GM06990 (cell line): ENCODE data around the gene RAPGEF5.

Source experiments
- DNase-seq: peaks from one replicate; pipeline ENCODE4 v3.0.0-alpha.2; 2011; ENCODE audit not compliant: insufficient read length; ENCODE audit errors: extremely low read depth
- H3K27me3 ChIP-seq: replicated peaks from 2 replicates; pipeline ENCODE4 v1.6.0; 2011; ENCODE audit warnings: low read length; ENCODE audit not compliant: control insufficient read depth, insufficient read depth
- H3K36me3 ChIP-seq: 2 replicates; pipeline ENCODE4 v1.5.1; 2011; ENCODE audit warnings: low read length; ENCODE audit not compliant: control insufficient read depth, insufficient read depth
- H3K4me3 ChIP-seq: replicated peaks from 2 replicates; pipeline ENCODE4 v1.5.1; 2011; ENCODE audit warnings: low read depth, mild to moderate bottlenecking, control low read depth, low read length
- CTCF ChIP-seq: IDR thresholded peaks from 2 replicates; pipeline ENCODE4 v1.5.1; 2011; ENCODE audit warnings: low read length, control low read depth, mild to moderate bottlenecking, inconsistent platforms; ENCODE audit not compliant: insufficient read depth, poor library complexity, severe bottlenecking

Gene RAPGEF5

GRCh38 chr7:22305706-22306105 lies 51.2 kb downstream of the RAPGEF5 start:
- H3K36me3 ChIP-seq, result peaks cover 1% of the 10 kb centered on the region
- no peak for DNase-seq
- H3K27me3 ChIP-seq, result no peaks in the 10 kb centered on the region
- TF ChIP-seq CTCF, result no peak
- H3K4me3 ChIP-seq, result no peak overlapping the region

GRCh38 chr7:22302951-22303423 lies 54.0 kb downstream of the RAPGEF5 start:
- peaks cover 1% of the 10 kb centered on the region for H3K36me3 ChIP-seq

DNA sequence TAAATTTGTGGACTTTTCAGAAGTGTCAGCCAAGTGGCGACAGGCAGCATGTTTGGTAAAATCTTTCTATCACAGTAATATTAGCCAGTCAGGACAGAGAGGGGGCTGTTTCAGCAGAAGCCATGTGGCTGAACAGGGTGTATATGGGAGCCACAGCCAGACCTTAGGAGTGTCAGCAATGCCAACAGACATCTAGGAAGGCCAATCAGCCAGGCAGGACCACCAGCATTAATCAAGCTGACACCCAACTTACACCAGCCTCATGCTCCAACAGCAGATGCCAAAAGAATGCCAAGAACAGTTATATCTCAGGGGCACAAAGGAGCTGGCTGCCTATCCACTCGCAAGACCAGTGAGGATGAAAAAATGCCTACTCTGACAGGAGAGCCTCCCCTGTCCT lies 54.8 kb downstream of the RAPGEF5 start:
- H3K36me3 ChIP-seq, result peaks cover 1% of the 10 kb centered on the region
- H3K4me3 ChIP-seq, result no peak overlapping the region
- no peak for DNase-seq
- TF ChIP-seq CTCF, result no peak
- no peaks in the 10 kb centered on the region for H3K27me3 ChIP-seq

More at GRCh38 chr7:22302951-22303423, 54.0 kb downstream of the RAPGEF5 start:
- Histone ChIP-seq H3K4me3 (no peak overlapping the region), H3K27me3 (no peaks in the 10 kb centered on the region)
- TF ChIP-seq CTCF, result no peak
- no peak for DNase-seq

DNA sequence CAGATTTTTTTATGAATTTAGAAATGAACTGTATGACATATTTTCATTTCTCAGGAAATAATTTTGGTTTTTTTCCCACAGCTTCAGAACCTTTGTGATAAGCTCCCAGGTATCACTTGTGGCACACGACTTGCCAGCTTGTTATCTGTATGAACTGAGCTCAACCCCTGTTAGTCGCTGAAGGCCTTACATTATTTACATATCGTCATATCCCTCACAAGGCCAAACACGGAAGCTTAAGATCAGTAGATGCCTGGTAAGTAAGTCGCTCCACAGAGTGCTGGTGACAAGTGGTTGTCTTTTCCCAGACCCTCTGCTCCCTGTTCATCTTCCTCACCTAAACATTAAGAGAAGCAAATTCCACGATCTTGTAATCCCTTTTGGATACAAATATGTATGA lies 55.2 kb downstream of the RAPGEF5 start:
- H3K36me3 ChIP-seq, result peaks cover 1% of the 10 kb centered on the region
- no peak for TF ChIP-seq CTCF

DNA sequence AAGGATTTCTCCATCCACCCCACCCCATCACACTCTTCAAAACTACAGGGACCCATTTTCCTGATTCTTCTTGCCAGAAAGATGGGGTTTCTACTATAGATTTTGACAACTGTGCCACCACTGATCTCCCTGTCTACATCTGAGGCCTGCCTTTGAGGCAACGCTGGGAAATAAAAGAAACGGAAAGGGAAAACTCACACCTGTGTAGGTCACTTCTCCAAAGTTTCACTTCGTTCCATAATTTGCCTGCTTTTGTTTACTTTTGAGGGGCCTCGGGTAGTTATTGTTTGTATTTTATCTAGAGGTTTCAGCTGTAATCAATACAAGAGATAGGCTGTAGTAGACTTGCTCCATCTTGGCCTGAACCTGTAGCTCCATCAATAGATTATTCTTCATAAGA lies 56.1 kb downstream of the RAPGEF5 start:
- TF ChIP-seq CTCF, result no peak
- Histone ChIP-seq H3K27me3 (no peaks in the 10 kb centered on the region), H3K4me3 (no peak overlapping the region), H3K36me3 (peaks cover 2% of the 10 kb centered on the region)
- DNase-seq, result no peak

More for the DNA sequence above, 55.2 kb downstream of the RAPGEF5 start:
- no peak for DNase-seq
- Histone ChIP-seq H3K27me3 (no peaks in the 10 kb centered on the region), H3K4me3 (no peak overlapping the region)

DNA sequence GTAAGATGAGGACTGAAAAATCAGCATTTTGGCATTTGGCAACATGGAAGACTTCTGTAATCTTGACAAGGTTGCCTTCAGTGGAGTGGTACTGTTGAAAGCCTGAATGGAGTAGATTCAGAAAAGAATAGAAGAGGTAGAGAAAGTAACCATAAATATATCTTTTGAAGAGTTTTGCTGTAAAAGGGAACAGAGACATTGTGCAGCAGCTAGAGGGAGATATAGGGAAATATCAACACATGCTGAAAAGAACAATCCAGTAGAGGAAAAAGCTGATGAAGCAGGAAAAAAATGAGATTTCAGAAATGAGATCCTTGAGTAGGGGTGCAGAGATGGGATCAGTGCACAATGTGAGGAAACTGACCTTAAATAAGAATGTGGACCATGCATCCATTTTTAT lies 60.0 kb downstream of the RAPGEF5 start:
- H3K4me3 ChIP-seq, result no peak overlapping the region
- H3K36me3 ChIP-seq, result peaks cover 2% of the 10 kb centered on the region
- no peak for DNase-seq
- no peaks in the 10 kb centered on the region for H3K27me3 ChIP-seq
- TF ChIP-seq CTCF, result no peak
